Measurements from ENCODE around the gene GATAD2B.

The GATAD2B gene

DNA sequence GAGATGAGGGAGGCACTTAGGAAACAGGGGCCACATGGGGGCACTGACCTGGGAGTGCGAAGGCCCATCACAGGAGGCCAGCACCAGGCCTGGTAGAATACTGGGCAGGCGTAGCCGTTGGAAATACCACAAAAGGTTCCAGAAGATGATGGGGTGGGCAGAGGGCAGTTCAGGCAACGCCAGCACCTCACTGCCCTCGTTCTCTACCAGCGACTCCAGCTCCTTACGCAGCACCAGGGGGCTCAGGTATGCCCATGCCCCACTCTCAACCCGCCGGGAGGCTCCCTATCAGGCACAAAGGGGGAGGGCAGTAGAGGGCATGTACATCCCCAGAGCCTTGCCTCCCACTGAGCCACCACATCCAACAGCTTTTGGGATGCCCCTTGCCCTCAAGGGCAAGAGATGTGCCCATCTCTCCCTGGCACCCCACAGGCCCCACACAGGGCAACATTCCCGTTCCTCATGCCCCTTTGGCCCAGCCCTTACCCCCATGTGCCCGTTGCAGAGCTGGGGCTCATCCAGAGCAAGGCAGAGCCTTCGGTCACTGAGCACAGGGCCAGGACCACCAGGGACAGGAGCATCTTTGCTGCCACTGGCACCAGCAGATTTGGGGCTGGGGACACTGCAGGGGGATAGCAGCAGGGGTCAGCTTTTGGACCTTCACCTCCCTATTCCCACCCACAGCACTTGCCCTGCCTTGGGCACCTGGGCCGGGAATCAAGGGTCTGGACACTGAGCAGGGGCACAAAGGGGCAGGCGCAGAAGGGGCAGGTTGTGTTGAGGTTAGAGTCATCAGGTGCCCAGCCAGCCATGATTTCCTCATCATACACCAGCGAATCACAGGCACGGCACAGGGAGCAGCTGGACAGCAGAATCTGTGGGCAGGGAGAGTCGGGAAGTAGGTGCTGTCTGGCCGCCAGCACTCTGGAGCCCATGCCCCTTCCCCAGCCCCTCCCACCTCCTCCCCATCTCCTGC, 9.7 kb upstream of the GATAD2B start:
- Histone ChIP-seq H3K4me1 (ENCODE audit: control insufficient read depth, insufficient read depth, low read length) (no peaks in the 10 kb centered on the region), H3K9me3 (ENCODE audit: control insufficient read depth, low read length) (no peaks in the 10 kb centered on the region), H3K27ac (ENCODE audit: insufficient read depth, low read depth, low read length, poor library complexity, severe bottlenecking) (no peak overlapping the region), H3K36me3 (ENCODE audit: control insufficient read depth, insufficient read depth, low read length) (peaks cover 5% of the 10 kb centered on the region), H3K4me3 (ENCODE audit: insufficient read depth, low read depth, low read length) (no peak overlapping the region), H3K27me3 (ENCODE audit: control insufficient read depth, insufficient read depth, low read length, poor library complexity, severe bottlenecking) (no peaks in the 10 kb centered on the region)
- WGBS, 2 experiments = 94 to 97% methylated on average over 18 of the region's 18 CpGs

DNA sequence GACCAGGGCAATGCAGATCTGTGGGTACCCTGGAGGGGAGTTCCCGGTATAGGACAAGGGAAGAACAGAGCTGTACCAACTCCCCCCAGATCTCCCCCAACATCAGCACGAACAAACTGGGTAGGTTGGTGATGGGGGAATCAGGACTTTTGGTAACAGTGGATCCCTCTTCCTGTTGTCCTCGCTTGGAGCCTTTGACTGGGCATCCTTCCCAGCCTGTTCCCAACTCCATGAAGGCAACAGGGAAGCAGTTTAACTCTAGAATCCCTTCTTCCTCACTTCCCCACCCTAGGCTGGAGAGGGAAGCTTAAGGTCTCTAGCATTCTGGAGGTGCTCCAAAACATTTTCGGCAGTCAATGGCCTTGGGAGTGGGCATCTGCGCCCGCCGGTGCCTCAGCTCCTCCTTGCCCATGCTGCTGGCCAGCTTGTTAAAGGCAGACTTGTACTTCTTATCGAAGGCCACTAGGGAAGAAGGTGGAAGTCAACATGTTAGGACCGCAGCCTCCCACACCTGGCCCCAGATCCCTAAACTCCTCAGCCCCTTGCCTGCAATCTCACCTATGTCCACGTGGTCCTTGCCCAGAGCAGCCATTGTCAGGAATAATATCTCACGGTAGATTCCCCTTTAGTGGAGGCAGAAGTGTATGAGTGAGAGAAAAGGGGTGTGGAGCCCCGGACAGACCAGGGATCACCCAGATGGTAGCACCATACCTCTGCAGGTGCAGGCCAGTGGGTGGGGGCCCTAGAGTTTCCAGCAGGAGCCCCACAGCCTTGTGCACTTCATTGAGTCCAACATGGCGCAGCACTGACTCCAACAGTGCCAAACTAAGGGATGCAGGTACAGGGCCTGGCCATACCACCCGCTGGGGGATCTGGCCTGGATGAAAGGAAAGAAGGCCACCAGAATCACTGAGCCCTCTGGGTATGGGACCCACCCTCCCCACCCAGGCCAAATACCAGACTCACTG, 7.5 kb upstream of the GATAD2B start:
- Histone ChIP-seq H3K27ac (ENCODE audit: insufficient read depth, low read depth, low read length, poor library complexity, severe bottlenecking) (no peak overlapping the region), H3K9me3 (ENCODE audit: control insufficient read depth, low read length) (no peaks in the 10 kb centered on the region), H3K4me3 (ENCODE audit: insufficient read depth, low read depth, low read length) (no peak overlapping the region), H3K36me3 (ENCODE audit: control insufficient read depth, insufficient read depth, low read length) (peaks cover 5% of the 10 kb centered on the region), H3K27me3 (ENCODE audit: control insufficient read depth, insufficient read depth, low read length, poor library complexity, severe bottlenecking) (no peaks in the 10 kb centered on the region), H3K4me1 (ENCODE audit: control insufficient read depth, insufficient read depth, low read length) (no peaks in the 10 kb centered on the region)
- WGBS, 2 experiments = 93% methylated on average over 12 to 14 of the region's 14 CpGs

DNA sequence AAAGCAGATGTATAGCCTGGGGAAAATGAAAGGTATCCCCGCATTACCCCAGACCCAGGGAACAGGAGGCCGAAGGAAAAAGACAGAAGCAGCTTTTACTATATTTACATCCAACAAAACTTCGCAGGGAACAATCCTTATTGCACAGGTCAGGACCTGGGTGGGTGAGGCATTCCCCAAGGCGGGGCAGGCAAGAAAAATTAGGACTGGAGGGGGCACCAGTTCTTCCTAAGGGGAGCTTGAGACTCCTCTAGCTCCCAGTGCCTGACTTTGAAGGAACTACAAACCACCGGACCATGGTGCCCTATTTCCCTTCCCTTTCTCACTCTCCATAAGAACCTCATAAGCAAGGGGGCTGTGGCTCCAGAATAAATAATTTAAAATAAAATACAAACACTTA, 6.7 kb upstream of the GATAD2B start:
- H3K4me1 ChIP-seq (ENCODE audit: control insufficient read depth, insufficient read depth, low read length) = no peaks in the 10 kb centered on the region
- H3K4me3 ChIP-seq (ENCODE audit: insufficient read depth, low read depth, low read length) = no peak overlapping the region
- no peaks in the 10 kb centered on the region for H3K9me3 ChIP-seq (ENCODE audit: control insufficient read depth, low read length)
- no peaks in the 10 kb centered on the region for H3K27me3 ChIP-seq (ENCODE audit: control insufficient read depth, insufficient read depth, low read length, poor library complexity, severe bottlenecking)
- H3K36me3 ChIP-seq (ENCODE audit: control insufficient read depth, insufficient read depth, low read length) = no peaks in the 10 kb centered on the region
- WGBS, 2 experiments = 94 to 95% methylated on average over 5 of the region's 5 CpGs
- H3K27ac ChIP-seq (ENCODE audit: insufficient read depth, low read depth, low read length, poor library complexity, severe bottlenecking) = no peak overlapping the region

GRCh38 chr1:153928791-153929341, 6.1 kb upstream of the GATAD2B start:
- no peaks in the 10 kb centered on the region for H3K27me3 ChIP-seq (ENCODE audit: control insufficient read depth, insufficient read depth, low read length, poor library complexity, severe bottlenecking)
- no peaks in the 10 kb centered on the region for H3K4me1 ChIP-seq (ENCODE audit: control insufficient read depth, insufficient read depth, low read length)
- H3K4me3 ChIP-seq (ENCODE audit: insufficient read depth, low read depth, low read length) = no peak overlapping the region
- no peaks in the 10 kb centered on the region for H3K9me3 ChIP-seq (ENCODE audit: control insufficient read depth, low read length)
- H3K27ac ChIP-seq (ENCODE audit: insufficient read depth, low read depth, low read length, poor library complexity, severe bottlenecking) = no peak overlapping the region
- 96 to 100% methylated on average over 3 to 4 of the region's 4 CpGs for WGBS, 2 experiments
- no peaks in the 10 kb centered on the region for H3K36me3 ChIP-seq (ENCODE audit: control insufficient read depth, insufficient read depth, low read length)

- no peaks in the 10 kb centered on the region for H3K27me3 ChIP-seq (ENCODE audit: control insufficient read depth, insufficient read depth, low read length, poor library complexity, severe bottlenecking)
- no peak overlapping the region for H3K27ac ChIP-seq (ENCODE audit: insufficient read depth, low read depth, low read length, poor library complexity, severe bottlenecking)
- WGBS, 2 experiments = 97 to 100% methylated on average over 1 of the region's 1 CpG
- no peaks in the 10 kb centered on the region for H3K36me3 ChIP-seq (ENCODE audit: control insufficient read depth, insufficient read depth, low read length)
- H3K4me3 ChIP-seq (ENCODE audit: insufficient read depth, low read depth, low read length) = no peak overlapping the region
- H3K9me3 ChIP-seq (ENCODE audit: control insufficient read depth, low read length) = no peaks in the 10 kb centered on the region
- no peaks in the 10 kb centered on the region for H3K4me1 ChIP-seq (ENCODE audit: control insufficient read depth, insufficient read depth, low read length)
Measured at GRCh38 chr1:153928245-153928644, 5.5 kb upstream of the GATAD2B start.

DNA sequence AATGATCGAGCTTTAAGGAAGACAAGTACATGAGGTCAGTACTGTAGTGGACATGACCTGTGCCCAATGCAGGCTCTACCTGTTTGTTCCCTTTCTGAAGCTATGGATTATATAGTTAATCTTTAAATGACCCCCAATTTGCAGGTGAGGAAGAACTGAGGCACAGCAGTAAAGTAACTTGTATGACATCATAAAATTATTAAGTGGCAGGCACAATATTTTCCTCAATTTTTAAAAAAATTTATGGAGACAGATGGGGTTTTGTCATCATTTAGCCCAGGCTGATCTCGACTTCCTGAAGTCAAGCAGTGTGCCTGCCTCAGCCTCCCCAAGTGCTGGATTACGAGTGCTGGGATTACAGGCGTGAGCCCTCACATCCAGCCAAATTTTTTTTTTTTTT, 3.6 kb upstream of the GATAD2B start:
- Histone ChIP-seq H3K4me3 (ENCODE audit: insufficient read depth, low read depth, low read length) (no peak overlapping the region), H3K27me3 (ENCODE audit: control insufficient read depth, insufficient read depth, low read length, poor library complexity, severe bottlenecking) (no peaks in the 10 kb centered on the region), H3K27ac (ENCODE audit: insufficient read depth, low read depth, low read length, poor library complexity, severe bottlenecking) (no peak overlapping the region), H3K4me1 (ENCODE audit: control insufficient read depth, insufficient read depth, low read length) (no peaks in the 10 kb centered on the region), H3K36me3 (ENCODE audit: control insufficient read depth, insufficient read depth, low read length) (no peaks in the 10 kb centered on the region), H3K9me3 (ENCODE audit: control insufficient read depth, low read length) (no peaks in the 10 kb centered on the region)
- 88 to 94% methylated on average over 4 of the region's 4 CpGs for WGBS, 2 experiments

GRCh38 chr1:153922076-153922971, 448 bp downstream of the GATAD2B start:
- H3K27me3 ChIP-seq (ENCODE audit: control insufficient read depth, insufficient read depth, low read length, poor library complexity, severe bottlenecking) = no peaks in the 10 kb centered on the region
- H3K9me3 ChIP-seq (ENCODE audit: control insufficient read depth, low read length) = no peaks in the 10 kb centered on the region
- peak overlapping the region; percentile 73 for H3K4me3 ChIP-seq (ENCODE audit: insufficient read depth, low read depth, low read length)
- peaks cover 23% of the 10 kb centered on the region for H3K4me1 ChIP-seq (ENCODE audit: control insufficient read depth, insufficient read depth, low read length)
- H3K36me3 ChIP-seq (ENCODE audit: control insufficient read depth, insufficient read depth, low read length) = no peaks in the 10 kb centered on the region
- peak overlapping the region; percentile 95 for H3K27ac ChIP-seq (ENCODE audit: insufficient read depth, low read depth, low read length, poor library complexity, severe bottlenecking)
- 0% methylated on average over 72 to 78 of the region's 86 CpGs for WGBS, 2 experiments

GRCh38 chr1:153921803-153922075, 1.0 kb downstream of the GATAD2B start:
- no peaks in the 10 kb centered on the region for H3K36me3 ChIP-seq (ENCODE audit: control insufficient read depth, insufficient read depth, low read length)
- H3K9me3 ChIP-seq (ENCODE audit: control insufficient read depth, low read length) = no peaks in the 10 kb centered on the region
- no peaks in the 10 kb centered on the region for H3K27me3 ChIP-seq (ENCODE audit: control insufficient read depth, insufficient read depth, low read length, poor library complexity, severe bottlenecking)
- WGBS, 2 experiments = 2% methylated on average over 10 of the region's 10 CpGs
- peak overlapping the region; percentile 95 for H3K27ac ChIP-seq (ENCODE audit: insufficient read depth, low read depth, low read length, poor library complexity, severe bottlenecking)
- peak overlapping the region; percentile 73 for H3K4me3 ChIP-seq (ENCODE audit: insufficient read depth, low read depth, low read length)
- peaks cover 23% of the 10 kb centered on the region for H3K4me1 ChIP-seq (ENCODE audit: control insufficient read depth, insufficient read depth, low read length)

DNA sequence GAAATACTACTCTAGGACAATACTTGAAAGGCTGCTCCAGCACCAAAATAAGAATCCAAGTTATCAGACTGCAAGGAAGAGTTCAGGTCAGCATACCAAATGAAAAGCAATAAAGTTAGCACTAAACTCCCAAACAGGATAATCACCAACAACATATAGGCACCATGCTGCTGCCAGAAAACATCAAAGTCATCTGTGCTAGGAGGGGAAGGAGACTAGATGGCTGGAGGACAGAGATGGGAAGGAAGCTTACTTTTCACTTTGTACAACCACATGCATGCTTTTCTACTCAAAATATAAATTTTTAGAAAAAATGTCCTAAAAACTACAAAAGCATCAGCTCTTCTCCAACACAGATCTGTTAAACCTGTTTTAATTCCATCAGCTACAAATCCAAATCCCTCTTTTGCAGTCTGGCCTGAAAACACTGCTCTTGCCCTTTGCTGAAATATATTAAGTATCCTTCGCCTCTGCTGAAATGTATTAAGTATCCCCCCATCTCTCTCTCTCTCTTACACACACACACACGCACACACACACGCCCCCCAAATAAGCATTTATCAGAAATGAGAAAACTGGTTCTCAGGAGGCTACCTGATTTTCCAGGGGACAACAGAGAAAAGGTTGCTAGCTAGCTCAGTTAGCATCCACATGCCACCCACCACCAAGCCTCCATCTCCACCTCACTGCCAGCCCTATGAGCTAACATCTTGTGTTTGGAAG, 1.5 kb downstream of the GATAD2B start:
- WGBS, 2 experiments = 32 to 37% methylated on average over 3 of the region's 3 CpGs
- Histone ChIP-seq H3K4me1 (ENCODE audit: control insufficient read depth, insufficient read depth, low read length) (peaks cover 23% of the 10 kb centered on the region), H3K4me3 (ENCODE audit: insufficient read depth, low read depth, low read length) (peak overlapping the region; percentile 73), H3K27ac (ENCODE audit: insufficient read depth, low read depth, low read length, poor library complexity, severe bottlenecking) (no peak overlapping the region), H3K27me3 (ENCODE audit: control insufficient read depth, insufficient read depth, low read length, poor library complexity, severe bottlenecking) (no peaks in the 10 kb centered on the region), H3K36me3 (ENCODE audit: control insufficient read depth, insufficient read depth, low read length) (no peaks in the 10 kb centered on the region), H3K9me3 (ENCODE audit: control insufficient read depth, low read length) (no peaks in the 10 kb centered on the region)
